ENCODE results near the gene DDX28. TPM values are rescaled to one million over a fixed set of nuclear protein-coding genes. Genes with fewer than 3 reads are reported as not detected.

The DDX28 gene
- total and polyA plus RNA-seq, 2 of the 8 experiments (the other 6 are each of a cell fraction or from before 2014, with no cell fraction given) = 16.8 to 28.1 TPM

GRCh38 chr16:67971111-67971510 lies 51.9 kb downstream of the DDX28 start (continued):
- TF ChIP-seq CHD7 (IDR thresholded peaks at IDR 0.05; ENCODE audit: insufficient replicate concordance, low read length) = no peak
- TF ChIP-seq RXRA (IDR thresholded peaks at IDR 0.05; ENCODE audit: insufficient read depth, low read depth, low read length) = no peak
- TF ChIP-seq JUND (IDR thresholded peaks at IDR 0.05; ENCODE audit: low read length) = no peak
- TF ChIP-seq SIN3A (conservative IDR thresholded peaks at IDR 0.05 in 1 of 2, IDR thresholded peaks at IDR 0.05 in 1 of 2; ENCODE audit: low read depth in 1 of 2, low read length in 2 of 2) = no peak
- TF ChIP-seq FOSL1 (IDR thresholded peaks at IDR 0.05; ENCODE audit: insufficient read depth, low read depth, low read length) = no peak
- TF ChIP-seq POLR2A (IDR thresholded peaks at IDR 0.05; ENCODE audit: control extremely low read depth in 1 of 2, low read depth in 2 of 2, low read length in 2 of 2) = no peak
- TF ChIP-seq HDAC2 (IDR thresholded peaks at IDR 0.05; ENCODE audit: borderline replicate concordance in 1 of 2, low read depth in 2 of 2, low read length in 2 of 2) = no peak
- no peak for TF ChIP-seq CBX5 (IDR thresholded peaks at IDR 0.05; ENCODE audit: low read depth, low read length)
- no peak for TF ChIP-seq POLR2AphosphoS5 (IDR thresholded peaks at IDR 0.05; ENCODE audit: low read depth, low read length)
- no peak for TF ChIP-seq TEAD4 (IDR thresholded peaks at IDR 0.05; ENCODE audit: low read depth, low read length)
- no peak for TF ChIP-seq GTF2F1 (IDR thresholded peaks at IDR 0.05; ENCODE audit: borderline replicate concordance, low read depth, low read length)
- TF ChIP-seq TAF1 (IDR thresholded peaks at IDR 0.05; ENCODE audit: low read depth, low read length) = no peak
